Measurements from ENCODE around the gene GPR27.

Gene GPR27, protein sequence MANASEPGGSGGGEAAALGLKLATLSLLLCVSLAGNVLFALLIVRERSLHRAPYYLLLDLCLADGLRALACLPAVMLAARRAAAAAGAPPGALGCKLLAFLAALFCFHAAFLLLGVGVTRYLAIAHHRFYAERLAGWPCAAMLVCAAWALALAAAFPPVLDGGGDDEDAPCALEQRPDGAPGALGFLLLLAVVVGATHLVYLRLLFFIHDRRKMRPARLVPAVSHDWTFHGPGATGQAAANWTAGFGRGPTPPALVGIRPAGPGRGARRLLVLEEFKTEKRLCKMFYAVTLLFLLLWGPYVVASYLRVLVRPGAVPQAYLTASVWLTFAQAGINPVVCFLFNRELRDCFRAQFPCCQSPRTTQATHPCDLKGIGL
- total RNA-seq, result 0.31 to 1.3 reads per million in 2 donors

DNA sequence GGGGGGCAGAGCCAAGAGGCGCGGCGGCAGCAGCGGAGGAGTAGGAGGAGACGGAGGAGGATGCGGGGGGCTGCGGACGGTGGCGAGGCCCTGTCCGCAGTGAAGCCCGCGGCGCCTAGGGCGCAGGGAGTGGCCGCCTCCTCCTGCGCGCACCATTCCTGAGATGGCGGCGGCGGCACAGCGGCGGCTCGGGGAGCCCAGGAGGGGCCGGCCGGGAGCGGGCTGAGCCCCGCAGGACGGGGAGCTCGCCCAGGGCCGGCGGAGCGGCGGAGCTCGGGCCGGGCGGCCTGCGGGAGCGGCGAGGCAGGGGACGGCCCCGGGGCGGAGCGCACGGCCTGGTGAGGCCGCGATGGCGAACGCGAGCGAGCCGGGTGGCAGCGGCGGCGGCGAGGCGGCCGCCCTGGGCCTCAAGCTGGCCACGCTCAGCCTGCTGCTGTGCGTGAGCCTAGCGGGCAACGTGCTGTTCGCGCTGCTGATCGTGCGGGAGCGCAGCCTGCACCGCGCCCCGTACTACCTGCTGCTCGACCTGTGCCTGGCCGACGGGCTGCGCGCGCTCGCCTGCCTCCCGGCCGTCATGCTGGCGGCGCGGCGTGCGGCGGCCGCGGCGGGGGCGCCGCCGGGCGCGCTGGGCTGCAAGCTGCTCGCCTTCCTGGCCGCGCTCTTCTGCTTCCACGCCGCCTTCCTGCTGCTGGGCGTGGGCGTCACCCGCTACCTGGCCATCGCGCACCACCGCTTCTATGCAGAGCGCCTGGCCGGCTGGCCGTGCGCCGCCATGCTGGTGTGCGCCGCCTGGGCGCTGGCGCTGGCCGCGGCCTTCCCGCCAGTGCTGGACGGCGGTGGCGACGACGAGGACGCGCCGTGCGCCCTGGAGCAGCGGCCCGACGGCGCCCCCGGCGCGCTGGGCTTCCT lies at the start of gene GPR27:
Gene GPR27 (plus strand): TSS at position 155 of the 909 bp plus-strand sequence. CDS start 195 bp downstream, at position 350.
- peak in 1 of 5 experiments; percentile 64 for DNase-seq

DNA sequence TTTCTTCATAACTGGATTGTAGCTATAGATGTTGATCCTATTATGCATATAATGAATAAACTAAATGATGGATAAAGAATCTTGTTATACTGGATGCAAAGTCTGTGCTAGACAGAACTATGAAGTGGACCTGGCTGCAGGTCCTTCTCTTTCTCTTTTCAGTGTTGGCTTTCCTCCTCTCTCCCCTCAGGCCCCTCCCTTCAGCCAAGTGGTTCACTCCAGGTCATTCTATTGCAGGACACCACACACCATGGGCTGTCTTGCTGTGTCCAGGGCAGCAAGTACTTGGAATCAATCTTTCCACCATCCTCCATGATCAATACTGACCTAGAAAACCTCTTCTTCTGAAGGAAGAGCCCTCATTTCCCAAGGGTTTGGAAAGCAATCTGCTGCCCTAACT lies 48.7 kb upstream of the GPR27 start:
- no peak for DNase-seq

DNA sequence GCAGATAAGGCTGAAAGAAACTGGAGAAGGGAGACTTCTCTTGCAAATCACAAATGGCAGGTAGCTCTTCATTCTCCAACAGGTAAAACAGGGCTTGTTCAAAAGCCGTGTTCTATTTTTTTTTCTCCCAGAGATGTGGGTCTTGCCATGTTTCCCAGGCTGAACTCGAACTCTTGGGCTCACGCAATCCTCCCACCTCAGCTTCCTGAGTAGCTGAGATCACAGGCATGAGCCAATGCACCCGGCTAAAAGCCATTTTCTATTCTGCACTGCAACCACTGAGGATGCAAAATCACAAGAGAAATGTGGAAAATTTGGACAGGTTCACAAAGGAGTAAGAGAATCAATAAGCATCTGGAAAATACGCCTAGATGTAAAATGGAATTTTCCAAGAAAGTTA lies 48.0 kb upstream of the GPR27 start:
- no peak for DNase-seq

DNA sequence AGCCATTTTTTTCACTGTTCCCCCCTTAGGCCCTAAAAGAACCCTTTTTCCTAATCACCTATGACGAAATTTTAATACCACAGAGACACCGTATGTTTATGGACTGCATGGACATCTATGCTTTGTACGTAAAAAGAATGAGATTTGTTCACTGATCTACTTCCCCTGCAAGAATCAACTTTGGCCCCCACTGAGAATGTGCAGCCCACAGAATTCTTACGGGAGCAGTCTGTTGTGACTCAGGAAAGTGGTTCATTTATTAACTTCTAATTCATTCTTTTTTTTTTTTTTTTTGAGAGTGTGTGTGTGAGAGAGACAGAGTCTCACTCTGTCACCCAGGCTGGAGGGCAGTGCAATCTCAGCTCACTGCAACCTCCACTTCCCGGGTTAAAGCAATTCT lies 46.1 kb upstream of the GPR27 start:
- DNase-seq, result no peak

DNA sequence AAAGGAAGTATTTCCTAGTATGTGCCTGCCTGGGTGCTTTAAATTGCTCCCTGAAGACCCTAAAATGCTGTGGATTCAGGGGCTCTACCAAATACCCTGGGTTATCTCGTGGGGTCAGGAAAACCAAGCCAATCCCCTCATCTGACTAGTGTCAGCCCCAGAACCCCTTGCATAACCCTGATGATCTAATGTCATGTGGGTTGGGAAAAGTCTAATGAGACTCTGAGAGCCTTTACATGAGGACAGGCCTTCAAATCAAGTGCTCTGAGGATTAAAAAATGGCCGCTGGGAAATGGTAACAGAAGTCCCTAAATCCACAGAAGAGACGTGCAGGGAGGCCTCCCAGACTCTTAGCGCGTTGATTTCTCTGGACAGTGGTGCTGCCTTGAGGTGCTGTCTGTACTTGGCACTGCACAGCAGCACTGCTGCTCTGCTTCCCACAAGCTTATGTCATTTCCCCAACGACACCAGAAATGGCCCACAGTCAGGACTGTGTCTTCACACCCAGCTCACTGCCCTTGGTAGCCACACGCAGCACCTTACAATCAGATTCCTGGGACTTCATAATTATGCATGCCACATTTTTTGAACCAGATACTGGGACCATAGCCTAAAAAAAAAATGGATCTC lies 45.1 kb upstream of the GPR27 start:
- DNase-seq, result no peak

DNA sequence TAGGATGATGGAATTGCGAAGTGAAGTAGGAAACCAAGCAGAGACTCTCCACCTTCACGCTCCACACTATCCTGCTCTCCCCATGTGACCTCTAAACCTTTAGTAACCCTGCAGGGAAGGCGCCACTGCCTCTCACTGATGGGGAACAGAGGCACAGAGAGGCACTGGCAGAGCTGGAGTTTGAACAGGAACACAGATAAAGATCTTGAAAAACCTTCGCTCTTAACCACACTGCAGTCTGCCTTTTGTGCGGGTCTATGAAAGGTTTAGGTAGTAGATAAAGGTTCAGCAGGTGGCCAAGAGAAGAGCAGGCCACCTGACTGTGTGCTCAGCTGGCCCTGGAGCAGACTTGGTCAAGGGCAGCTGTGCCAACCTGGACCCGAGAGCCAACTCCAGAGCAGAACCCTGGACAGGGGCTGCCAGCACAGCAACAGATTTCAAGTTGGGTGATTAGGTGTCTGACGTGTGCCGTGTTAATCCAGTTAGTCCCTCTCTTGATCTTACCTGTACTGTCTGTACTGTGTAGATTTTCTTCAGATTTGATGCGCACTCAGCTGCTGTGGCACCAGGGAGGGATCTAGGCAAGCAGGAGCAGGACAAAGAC lies 43.6 kb upstream of the GPR27 start:
- peak in 2 of 5 experiments; percentile 20 to 65 for DNase-seq

DNA sequence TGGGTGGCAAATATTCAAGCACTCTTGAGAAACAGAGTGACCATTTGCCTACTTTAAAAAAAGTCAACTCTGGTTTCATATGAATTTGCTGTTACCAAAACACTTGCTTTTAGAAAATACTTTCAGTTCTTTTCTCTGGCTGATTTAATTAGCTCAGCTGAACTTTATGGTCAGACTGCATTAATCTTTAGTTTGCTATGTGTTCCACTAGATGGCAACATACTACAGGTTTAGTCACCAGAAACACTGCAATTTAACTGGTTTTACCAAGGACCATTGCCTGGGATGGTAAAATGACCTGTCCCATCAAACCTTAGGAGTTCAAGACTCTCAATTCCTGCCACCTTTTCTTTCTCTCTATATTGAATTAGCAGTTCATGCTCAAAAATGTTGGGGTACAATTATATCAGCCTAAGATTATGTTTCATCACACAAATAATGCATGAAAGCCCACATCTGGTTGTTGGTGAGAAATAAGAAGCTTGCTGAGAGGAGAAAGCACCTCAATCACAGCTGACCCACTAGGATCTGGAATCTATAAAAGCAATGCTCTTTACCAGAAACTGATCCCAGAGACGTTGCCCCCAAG lies 42.7 kb upstream of the GPR27 start:
- DNase-seq, result peak in 1 of 5 experiments; percentile 67

DNA sequence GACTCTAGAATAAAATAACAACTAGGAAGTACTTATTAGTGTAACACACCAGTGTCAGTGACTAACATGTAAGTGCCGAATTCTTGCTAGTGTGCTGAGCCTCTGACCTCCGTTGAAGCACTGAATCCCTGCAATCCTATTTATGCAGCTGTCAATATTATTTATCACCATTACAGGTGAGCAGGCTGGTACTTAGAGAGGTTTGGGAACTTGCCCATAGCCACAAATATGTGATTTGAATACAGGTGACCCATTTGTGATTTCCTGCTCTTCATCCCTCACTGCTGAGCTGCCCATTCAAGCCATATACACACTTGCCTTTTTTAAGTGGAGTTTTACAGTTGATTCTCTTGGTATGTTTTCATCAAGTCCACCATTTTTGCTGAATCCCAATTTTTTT lies 40.6 kb upstream of the GPR27 start:
- DNase-seq, result no peak

DNA sequence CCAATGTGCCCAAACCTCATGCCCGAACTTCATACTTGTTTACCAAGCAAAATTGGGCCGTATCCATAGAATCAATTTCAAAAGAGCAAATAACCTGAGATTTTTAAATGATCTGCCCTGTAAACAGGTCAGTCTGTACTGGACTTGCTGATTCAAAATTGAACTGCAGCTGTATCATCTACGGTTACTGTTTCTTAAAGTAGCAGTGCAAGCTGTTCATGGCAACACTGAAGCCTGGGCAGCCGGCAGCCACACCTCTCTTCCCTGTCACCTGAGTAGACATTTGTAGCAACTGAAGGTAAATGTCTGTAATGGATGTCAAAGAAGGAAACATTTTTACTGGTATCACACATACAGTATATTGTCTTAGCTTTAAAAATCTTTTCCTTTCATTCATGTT lies 39.1 kb upstream of the GPR27 start:
- DNase-seq, result no peak

DNA sequence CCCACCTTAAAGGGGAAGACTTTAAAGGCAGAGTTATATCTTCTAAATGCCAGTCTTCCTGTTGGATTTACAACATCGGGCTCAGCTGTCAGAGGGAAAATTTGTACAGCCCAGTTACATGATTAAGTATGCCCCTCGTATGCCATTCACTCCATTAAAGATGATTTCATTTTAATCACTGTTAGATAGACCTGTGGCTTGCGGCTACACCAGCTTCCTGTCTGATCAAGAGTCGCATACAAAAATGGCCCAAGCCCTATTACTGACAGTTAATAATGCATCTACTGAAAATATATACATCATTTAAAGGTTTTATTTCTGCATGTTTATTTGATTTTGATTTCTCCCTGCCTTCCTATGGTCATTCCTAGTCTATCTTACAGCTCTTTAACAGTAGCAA lies 35.6 kb upstream of the GPR27 start:
- DNase-seq, result peak in 3 of 5 experiments; percentile 33 to 65 (median 50)

DNA sequence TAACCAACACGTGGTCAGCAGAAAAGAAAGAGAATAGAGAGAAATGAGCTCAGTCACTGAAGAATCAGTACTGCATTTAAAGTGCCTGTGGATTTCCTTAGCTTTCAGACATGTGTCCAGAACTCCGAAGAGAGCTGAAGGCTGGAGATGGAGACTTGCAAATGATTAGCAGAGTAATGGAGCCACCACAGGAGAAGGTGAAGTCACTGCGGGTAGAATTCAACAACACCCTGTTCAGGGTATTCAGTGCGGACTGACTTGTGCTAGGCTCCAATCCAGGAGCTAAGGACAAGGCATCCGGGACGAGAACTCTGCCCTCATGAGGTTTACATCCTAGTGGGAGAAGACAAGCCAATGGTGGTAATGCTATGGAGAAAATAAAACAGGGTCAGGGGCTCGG lies 32.7 kb upstream of the GPR27 start:
- DNase-seq, result no peak

DNA sequence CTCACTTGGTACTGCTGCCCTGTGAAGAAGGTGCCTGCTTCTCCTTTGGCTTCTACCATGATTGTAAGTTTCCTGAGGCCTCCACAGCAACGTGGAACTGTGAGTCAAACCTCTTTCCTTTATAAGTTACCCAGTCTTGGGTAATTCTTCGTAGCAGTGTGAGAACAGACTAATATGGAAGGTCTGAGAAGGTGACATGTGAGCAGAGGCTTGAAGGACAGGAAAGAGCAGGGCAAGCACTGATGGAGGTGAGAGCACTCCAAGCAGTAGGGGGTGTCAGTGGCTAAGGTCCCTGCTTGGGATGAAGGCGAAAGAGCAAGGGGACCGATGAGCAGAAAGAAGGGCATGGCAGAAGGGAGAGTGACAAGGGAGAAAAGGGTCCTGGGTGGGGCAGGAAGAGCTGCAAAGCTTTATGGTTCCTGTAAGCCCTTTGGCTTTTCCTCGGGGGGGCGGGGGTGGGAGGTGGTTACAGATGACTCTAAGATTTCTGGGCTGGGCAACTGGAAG lies 32.0 kb upstream of the GPR27 start:
- peak in 3 of 5 experiments; percentile 20 to 73 (median 42) for DNase-seq

DNA sequence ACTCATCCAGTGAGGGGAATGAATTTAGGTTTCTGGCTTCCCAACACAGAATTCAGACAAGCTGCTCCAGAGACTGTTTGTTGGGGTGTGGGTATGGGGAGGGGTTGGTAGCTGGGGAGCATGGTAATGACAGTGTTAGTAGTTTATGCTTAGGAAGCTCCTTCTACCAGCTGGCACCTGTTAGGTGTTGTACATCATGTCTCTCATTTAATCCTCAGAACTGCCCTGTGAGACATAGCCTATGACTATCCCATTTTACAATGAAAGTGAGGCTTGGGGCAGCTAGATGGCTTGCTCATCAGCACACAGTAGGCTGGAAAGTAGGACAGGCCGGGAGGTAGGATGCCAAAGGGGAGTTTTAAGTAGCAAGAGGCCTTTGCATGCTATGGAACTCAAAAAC lies 31.0 kb upstream of the GPR27 start:
- DNase-seq, result no peak

DNA sequence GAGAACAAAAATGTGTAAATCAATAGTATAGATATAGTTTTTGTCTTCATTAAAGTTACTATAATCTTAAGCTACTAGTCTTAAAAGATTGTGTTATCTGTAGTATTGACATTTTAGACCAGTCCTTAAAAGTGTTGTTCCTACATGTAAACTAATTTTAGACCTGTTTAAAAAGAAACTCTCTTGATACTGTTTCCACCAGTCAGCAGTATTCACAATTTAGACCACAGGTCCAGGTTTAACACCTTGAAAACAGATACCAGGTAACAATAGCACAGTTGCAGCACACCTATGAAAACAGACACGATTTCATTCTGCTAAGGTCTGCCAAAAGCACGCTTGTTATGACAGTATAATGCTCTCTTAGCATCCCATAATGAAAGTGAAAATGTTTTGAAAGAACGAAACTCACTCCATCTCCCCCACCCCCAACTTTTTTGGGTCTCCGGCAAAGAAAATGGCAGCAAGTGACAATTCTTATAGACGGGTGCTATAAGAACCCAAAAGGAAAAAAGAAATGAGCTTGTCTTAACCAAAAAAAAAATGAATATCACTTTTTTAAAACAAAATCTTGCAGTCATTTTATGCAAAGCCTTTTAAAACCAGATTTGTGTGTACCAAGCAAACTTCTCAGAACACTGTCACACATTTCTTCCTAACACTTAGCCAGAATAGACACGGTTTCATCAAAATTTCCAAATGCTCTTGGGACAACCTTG lies 30.0 kb upstream of the GPR27 start:
- DNase-seq, result peak in 3 of 5 experiments; percentile 27 to 89 (median 62)

DNA sequence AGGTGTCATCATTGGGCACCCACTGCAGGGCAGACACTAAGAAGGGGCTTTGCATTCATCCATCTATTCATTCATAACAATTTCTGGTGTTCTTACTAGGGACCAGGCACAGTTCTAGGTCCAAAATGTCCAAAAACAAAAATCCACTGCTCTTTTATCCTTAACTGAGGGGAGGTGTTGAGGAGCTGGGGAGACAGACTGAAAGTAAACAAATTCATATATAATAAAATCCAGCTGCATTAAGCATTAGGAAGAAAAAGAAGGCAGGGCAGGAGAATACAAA lies 29.5 kb upstream of the GPR27 start:
- DNase-seq, result no peak

DNA sequence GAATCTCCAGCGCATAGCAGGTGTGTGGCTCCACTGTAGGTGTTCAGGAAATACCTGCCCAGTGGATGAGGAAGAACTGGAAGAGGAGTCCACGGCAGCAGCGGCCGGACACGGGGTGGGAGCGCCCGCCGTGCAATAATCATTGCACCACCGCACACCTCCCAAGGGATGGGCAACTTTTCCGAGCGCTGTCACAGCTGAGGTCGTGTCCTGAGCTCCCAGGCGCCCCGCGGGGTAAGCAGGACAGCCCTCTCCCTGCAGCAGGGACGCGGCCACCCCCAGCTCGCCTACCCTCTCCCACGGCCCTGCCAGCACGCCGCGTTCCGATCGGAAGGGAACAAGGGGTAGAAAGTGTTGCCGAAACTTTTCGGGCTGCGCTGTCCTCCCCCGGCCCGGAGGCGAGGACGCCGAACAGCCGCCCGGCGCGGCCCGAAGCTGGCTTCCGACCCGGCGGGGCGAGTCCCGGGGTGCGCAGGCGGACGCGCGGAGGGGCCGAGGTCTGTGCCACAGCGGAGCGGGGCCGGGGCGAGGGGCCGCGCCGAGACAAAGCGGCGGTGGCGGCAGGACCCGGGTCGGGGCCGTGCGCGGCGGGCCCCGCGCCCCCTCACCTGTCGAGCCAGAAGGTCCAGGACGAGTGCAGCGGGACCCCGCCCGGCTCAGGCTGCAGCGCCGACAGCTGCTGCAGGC lies 28.9 kb upstream of the GPR27 start:
- peak in 2 of 5 experiments; percentile 19 to 53 for DNase-seq

DNA sequence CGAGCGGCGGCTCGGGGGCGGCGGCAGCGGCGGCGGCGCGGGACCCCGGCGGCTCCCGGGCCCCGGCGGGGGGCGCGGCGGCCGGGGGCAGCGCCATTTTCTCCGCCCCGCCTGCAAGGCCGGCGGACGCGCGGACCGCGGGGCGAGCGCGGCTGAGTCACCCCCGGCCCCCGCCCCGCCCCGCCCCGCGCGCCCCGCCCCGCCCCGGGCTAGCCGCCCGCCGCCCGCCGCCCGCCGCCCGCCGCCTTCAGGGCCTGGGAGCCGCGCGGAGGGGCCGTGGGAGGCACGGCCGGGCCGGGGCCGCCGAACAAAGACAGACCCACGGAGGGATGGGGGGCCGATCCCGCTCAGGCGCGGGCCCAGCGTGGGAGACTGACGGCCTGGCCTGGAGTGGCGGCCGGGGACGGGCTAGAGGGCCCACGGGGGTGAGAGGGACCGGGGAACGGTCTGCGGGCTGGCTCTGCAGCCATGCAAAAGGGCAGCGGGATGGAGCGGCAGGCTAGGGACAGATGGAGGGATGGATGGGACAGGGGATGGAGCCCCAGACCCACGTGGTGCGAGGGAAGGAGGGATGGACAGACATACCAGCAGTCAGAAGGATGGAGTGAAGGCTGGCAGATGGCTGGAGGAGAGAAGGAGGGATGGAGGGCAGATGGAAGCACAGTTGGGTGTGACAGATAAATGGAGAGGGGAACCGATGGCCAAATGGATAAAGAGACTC lies 28.2 kb upstream of the GPR27 start, which contains the start of gene EIF4E3:
Gene EIF4E3 (minus strand): TSS at position 132 of the 721 bp plus-strand sequence. CDS start 35 bp downstream, at position 97.
- peak in 3 of 5 experiments; percentile 30 to 68 (median 32) for DNase-seq

DNA sequence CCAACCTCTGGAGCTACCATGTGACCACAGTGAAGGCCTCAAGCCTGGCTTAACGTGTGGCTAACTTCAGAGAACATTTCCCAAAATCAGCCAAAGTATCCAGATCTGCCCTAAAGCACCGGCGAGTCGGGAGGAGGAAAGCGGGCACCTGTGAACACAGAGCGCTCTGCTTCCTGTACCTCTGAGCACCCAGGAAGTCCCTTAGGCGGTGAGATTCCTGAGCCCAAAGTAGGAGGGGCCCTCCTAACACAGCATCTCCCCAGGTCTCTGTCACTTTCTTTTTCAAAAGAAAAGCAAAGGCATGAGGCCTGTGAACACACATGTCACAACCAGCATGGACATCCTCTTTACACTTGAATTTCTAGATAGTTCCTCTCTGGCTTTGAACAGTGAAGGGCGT lies 27.5 kb upstream of the GPR27 start:
- DNase-seq, result peak in 3 of 5 experiments; percentile 45 to 67 (median 61)

DNA sequence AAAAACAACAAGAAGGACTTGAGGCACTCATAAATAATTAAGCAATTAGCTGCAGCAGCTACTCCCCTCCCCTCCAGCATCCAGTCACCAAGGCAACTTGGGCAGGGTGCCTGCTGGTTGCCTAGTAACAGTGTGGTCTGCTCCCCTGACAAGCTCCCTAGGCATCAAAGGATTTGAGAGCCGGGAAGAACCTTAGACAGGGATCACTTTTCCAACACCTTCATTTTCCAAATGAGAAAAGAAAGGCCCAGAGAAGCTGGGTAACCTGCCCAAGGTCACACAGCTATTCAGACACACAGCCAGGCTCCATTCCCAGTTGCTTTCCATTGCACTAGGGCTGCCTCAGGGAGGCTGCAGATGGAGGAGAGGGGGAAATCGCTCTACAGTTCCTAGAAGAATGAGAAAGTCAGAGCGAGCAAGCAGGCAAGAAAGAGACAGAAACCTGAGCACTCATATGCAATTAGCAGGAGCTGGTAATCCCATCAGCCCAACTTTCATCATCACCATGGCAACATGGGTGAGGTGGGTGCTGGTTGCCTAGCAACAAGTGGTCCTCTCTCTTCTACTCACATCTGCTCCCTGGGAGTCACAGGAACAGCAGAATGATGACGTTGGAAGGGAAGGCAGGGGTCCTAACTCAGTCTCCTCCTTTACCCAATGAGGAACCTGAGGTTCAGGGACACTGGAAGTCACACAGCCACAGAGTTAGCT lies 24.9 kb upstream of the GPR27 start:
- DNase-seq, result peak in 2 of 5 experiments; percentile 13 to 42
